HG03354 (cell line): Measurements from ENCODE around the gene B3GNT3.
"Not testable (repeated sequence)": the region's sequence is repeated elsewhere in the genome, so short reads cannot be mapped to it uniquely, and the experiment has no call there.

Experiments used
- ATAC-seq: cut with Tn5 transposase; IDR thresholded peaks from one replicate; pipeline ENCODE4 v1.9.1; 2021; ENCODE audit warnings: mild to moderate bottlenecking; ENCODE audit not compliant: unreplicated experiment, poor library complexity, severe bottlenecking

Gene B3GNT3

DNA sequence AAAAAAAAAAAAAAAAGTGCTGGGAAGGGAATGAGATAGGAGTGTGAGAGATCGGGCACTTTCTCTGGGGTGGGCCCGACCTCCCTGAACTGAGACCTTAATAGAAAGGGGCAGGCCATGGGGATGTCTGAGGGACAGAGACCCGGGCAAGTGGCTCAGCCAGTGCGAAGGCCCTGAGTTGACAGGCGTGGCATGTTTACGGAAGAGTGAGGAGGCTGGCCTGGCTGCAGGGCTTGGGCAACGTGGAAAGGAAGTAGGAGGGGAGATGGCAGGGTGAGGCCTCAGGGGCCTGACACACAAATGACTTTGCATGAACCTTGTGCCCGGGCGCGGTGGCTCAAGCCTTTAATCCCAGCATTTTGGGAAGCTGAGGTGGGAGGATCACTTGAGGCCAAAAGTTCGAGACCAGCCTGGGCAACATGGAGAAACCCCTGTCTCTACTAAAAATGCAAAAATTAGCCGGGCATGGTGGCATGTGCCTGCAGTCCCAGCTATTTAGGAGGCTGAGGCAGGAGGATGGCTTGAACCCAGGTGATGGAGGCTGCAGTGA, 29.8 kb upstream of the B3GNT3 start:
- no peak for ATAC-seq

DNA sequence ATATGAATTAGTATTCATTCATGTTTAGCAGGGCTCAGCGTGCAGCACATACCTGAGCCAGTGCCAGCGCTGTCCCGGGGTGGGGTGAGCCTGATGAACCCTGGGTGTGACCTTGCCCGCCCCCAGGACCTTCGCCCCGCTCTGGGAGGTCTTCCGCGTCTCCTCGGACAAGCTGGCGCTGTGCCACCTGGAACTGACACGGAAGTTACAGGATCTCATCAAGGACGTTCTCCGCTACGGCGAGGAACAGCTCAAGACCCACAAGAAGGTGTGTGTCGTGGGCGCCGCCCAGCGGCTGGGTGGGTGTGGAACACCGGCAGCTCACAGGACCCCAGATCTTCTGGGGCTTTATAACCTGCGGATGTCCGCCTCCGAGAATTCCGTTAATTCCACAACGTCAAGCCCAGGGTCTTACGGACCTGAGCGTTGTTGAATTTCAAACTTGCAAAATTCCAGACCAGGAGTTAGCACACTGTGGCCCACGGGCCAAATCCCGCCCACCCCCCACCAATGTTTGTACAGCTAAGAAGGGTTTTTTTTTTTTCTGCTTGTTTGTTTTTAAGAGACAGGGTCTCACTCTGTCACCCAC, 28.3 kb upstream of the B3GNT3 start:
- ATAC-seq, result no peak

DNA sequence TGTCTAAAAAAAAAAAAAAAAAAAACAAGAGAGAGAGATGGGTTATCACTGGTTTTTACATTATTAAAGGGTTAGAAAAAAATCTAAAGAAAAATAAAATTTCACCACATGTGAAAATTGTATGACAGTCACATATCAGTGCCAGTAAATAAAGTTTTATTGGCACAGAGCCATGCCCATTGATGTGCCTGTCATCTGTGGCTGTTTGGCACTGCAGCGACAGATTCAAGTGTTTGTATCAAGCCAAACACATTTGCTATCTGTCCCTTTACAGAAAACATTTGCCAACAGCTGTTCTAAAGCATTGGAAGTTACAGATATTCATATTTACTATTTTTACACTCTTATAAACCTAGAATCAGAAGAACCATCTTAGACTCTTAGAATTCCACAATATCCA, 27.4 kb upstream of the B3GNT3 start:
- ATAC-seq, result no peak

DNA sequence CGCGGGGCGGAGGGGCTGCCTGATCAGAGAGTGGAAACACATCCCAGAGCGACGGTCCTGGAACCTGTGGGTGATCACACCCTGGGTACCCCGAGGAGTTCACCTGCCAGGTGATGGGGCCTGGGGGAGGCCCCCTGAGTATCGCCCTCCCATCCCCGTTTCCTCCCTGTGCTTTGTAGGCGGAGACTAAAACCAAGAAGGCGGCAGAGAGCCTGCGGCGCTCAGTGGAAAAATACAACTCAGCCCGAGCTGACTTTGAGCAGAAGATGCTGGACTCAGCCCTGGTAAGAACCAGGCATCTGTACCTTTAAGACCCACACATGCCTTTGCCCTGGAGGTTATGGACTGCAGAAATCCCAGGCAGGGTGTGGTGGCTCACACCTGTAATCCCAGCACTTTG, 24.3 kb upstream of the B3GNT3 start:
- no peak for ATAC-seq

DNA sequence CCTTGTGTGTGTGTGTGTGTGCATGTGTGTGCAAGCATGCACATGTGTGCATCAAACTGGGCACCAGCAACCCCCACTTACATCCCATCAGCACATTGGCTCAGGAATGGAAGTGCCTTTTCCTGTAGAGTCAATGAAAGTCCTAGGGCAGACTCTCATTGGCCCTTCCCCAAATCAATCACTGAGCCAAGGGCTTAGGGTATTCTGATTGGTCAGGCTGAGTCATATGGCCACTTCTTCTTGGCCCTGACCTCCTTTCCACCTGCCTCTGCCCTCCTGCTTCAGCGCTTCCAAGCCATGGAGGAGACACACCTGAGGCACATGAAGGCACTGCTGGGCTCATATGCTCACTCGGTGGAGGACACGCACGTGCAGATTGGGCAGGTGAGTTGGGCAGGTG, 22.8 kb upstream of the B3GNT3 start:
- ATAC-seq, result no peak

DNA sequence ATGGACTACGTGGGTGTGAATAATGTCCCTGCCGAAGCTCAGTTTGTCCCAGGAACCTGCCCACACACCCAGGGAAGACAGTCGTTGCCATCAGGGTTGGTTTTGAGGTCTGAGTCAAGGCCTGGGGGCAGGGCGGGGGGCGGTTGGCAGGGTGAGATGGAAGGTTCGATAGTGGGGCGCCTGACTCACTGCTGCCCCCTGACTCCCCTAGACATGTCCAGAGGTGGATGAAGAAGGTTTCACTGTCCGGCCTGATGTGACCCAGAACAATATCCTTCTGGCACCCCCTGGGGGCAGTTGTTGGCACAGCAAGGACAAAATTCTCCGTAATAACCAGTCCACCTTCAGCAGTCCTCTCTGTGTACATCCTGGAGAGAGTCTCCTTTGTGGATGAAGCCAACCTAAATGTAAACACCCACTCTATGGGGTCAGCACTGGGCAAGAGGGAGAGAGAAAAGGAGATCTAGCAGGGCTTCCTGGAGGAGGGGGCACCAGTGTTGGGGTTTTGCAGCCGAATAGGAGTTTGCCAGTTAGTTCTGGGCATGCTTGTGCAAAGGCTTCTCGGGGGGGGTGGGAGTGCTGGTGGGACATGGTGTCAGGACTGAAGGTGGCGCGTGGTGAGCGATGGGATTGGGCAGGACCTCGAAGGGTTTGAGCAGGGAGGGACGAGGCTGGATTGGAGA, 19.6 kb upstream of the B3GNT3 start:
- ATAC-seq, result no peak

DNA sequence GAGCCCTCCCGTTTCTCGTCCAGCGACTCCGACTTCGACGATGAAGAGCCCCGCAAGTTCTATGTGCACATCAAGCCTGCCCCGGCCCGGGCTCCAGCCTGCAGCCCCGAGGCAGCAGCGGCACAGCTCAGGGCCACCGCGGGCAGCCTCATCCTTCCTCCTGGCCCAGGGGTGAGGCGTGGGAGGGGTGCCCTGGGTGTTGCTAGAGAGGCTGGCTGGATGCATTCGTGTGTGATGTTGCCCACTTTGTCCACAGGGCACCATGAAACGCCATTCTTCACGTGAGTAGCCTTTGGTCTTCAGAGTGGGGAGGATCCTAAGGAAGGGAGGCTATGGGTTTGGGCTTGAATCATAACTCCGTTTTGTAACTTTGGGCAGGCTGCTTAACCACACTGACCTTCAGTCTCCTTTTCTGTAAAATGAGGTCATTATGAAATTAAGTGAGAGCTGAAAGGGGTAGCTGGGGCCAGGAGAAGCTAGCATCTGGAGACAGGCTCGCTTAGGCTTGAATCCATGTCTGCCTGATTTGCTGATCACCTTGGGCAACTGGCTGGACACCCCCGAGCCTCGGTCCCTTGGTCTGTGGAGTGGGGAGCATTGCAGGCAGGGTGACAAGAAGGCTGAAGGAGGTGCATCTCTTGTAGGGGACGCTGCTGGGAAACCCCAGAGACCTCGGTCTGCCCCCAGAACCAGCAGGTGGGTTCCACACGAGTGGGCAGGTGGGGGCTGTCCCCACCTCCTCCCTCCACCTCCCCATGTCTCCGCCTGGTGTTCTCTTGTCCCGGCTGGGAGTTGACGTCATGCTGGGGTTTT, 18.7 kb upstream of the B3GNT3 start:
- peak; percentile 66 for ATAC-seq

DNA sequence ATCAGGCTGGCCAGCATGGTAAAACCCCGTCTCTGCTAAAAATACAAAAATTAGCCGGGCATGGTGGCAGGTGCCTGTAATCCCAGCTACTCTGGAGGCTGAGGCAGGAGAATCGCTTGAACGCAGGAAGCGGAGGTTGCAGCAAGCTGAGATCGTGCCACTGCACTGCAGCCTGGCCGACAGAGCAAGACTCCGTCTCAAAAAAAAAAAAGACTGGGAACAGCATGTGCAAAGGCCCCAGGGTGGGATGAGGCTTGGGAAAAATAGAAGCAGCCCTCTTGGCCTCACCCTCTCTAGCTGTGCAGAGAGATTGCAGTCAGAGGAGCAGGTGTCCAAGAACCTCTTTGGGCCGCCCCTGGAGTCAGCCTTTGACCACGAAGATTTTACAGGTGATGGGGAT, 17.1 kb upstream of the B3GNT3 start:
- ATAC-seq, result not testable (repeated sequence)

DNA sequence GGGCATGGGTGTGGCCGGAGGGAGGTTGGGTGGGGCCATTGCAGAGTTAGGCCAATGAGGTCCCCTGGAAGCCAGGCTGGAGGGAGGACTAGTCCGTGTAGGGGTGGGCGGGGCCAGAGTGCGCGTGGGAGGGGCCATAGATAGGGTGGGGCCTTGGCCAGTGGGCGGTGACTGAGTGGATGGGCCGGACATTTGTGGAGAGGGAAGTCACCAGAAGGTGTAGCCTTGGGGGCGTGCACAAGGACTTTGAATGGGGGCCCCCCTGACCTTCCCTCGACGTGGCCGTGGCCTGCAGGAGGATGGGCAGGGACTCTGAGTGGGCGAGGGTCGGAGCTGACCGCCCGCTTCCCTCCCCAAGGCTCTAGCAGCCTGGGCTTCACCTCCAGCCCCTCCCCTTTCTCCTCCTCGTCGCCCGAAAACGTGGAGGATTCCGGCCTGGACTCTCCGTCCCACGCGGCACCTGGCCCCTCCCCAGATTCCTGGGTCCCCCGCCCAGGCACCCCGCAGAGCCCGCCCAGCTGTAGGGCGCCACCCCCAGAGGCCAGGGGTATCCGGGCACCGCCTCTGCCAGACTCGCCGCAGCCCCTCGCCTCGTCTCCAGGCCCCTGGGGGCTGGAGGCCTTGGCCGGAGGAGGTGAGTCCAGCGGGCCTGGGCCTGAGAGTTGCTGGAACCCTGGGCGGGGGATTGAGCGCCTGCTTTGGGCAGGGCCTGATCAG, 16.5 kb upstream of the B3GNT3 start:
- no peak for ATAC-seq

DNA sequence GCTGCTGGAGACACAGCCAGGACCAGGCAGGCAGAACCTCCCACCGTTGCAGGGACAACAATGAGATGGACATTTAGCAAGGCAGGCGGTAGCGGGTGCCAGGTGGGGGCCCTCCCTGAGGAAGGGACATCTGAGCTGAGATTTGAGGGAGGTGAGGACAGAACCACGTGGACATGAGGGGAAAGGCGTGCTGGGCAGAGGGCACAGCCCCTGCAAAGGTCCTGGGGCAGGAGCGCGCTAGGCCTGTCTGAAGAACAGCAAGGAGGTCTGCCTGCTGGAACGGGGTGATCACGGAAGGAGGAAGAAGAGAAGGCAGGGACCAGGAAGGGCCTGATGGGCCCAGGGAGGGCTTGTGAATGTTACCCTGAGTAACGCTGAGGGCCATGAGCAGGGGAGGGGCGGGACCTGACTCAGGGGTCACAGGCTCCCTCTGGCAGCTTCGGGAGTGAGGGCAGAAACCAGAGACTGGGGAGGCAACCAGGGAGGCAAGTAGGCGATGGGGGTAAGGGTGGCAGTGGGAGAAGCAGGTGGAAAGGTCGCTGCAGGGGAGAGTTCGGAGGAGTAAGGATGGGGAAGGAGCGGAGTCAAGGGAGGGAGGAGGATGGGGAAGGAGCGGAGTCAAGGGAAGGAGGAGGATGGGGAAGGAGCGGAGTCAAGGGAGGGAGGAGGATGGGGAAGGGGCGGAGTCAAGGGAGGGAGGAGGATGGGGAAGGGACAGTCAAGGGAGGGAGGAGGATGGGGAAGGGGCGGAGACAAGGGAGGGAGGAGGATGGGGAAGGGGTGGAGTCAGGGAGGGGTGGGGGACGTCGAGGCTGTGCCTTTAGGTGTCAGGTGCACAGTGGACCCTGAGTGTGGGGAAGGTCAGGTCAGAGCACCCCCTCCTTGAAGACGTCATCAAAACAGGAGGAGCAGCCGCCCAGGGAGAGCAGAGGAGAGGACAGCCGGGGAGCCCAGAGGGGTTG, 15.7 kb upstream of the B3GNT3 start:
- ATAC-seq, result no peak

DNA sequence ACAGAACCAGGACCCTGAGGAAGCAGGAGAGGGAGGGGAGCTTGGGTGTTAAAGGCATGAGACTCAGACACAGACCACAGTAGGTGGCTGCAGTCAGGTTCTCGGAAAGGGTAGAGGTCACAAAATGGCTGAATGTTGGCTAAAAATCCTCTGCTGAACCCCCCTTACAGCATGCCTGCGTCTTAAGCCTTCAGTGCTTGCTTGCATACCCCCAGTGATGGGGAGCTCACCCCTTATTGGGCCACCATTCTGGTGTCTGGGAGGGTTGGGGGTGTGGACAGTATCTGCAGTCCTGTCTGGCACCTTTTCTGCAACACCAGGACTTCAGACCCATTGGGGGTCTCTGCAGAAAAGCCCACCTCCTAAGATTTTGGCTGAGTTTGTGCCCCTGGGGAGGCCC, 14.2 kb upstream of the B3GNT3 start:
- ATAC-seq, result no peak

DNA sequence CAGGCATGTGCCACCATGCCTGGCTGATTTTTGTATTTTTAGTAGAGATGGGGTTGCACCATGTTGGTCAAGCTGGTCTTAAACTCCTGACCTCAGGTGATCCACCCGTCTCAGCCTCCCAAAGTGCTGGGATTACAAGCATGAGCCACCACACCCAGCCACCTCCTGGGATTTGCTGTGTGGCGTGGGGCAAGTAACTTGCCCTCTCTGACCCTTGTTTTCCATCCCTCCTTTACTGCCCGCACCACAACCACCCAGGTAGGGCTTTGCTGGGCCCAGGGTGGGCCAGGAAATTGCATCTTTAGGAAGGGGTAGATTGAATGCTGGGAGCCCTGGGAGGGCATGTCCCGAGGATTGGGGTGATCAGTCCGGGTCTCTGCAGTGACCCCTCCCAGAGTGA, 11.2 kb upstream of the B3GNT3 start:
- ATAC-seq, result not testable (repeated sequence)

DNA sequence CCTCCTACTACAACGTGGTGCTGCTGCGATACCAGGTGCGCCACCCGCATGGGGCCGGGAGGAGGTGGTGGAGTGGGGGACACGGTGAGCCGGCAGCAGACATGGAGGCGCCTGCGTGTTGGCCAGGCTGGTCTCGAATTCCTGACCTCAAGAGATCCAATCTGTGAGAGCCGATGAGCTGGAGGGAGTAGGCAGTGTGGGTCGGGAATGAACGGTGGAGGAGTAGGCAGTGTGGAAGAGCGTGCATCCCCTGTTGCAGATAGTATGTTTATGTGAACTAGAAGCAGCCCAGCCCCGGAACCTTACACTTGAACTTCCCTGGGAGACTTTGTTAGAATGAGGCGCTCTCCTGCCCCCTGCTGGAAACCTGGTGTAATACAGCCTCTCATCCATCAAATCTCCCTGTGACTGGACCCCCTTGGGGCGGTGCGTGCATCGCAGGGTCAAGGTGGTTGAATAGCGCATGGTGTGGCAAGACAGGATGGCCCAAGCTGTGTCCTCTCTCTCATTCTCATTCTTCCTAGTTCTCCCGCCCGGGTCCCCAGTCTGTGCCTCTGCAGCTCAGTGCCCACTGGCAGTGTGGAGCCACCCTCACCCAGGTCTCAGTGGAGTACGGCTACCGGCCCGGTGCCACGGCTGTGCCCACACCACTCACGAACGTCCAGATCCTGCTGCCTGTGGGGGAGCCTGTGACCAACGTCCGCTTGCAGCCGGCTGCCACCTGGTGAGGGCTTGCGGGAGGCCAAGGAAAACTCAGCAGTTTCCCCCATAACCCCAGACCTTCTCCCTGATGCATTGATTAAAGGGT, 10.5 kb upstream of the B3GNT3 start:
- ATAC-seq, result no peak

DNA sequence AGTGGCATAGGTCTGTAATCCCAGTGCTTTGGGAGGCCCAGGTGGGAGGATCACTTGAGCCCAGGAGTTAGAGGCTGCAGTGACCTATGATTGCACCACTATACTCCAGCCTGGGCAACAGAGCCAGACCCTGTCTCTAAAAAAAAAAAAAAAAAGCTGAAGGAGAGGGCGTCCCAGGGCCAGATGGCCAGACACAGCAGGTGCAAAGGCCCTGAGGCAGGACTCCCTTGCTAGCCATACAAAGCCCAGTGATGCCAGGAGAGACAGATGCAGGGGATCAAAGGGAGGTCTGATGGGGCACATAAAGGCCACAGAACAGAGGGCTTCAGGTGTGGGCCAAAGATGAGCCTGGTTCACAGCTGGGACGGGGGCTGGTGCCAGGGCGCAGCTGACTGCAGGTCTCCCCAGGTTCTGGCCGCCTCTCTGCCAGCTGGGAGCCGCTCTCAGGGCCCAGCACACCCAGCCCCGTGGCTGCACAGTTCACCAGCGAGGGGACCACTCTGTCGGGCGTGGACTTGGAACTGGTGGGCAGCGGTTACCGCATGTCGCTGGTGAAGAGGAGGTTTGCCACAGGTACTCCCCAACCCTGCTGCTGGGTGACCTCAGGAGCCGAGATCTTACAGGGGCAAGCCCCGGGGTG, 7.5 kb upstream of the B3GNT3 start:
- ATAC-seq, result no peak

DNA sequence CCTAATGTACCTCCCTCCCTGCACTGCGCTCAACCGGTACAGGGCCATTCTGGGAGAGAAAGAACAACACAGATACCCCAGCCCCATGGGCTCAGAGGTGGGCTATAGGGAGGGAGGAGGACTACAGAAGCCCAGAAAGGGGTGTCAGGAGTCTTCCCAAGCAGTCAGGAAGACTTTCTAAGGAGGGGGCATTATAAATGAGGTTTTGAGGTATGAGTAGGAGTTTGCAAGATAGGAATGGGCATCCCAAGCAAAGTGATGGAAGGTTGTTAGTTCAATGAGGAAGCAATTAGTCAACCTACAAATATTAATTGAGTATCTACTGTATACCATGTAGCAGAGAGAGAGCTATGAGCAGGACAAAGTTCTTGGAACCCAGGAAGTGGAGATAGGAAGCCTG, 6.3 kb upstream of the B3GNT3 start:
- no peak for ATAC-seq

DNA sequence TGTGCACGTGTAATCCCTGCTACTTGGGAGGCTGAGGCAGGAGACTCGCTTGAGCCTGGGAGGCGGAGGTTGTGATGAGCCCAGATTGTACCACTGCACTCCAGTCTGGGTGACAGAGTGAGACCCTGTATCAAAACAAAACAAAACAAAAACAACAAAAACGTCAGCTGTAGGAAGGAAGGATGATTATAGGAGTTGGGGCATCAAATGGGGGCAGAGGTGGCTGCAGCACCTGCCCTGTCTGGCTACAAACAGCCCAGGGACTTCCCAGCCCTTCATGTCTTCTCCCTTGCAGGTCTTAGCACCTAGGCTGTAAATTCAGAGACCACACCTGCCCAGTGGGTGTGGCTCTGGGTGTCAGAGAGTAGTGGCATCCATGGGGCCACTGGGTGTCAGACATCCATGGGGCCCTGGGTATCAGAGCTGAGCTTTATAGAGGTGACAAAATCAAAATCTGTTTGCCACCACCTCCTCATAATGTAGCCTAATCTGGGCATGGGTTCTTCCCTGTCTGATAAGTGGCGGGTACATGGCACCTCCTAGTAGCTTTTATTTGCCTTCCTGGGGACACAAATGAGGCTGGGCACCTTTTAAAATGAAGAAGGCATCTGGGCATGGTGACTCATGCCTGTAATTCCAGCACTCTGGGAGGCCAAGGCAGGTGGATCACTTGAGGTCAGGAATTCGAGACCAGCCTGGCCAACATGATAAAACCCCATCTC, 4.7 kb upstream of the B3GNT3 start:
- no peak for ATAC-seq

DNA sequence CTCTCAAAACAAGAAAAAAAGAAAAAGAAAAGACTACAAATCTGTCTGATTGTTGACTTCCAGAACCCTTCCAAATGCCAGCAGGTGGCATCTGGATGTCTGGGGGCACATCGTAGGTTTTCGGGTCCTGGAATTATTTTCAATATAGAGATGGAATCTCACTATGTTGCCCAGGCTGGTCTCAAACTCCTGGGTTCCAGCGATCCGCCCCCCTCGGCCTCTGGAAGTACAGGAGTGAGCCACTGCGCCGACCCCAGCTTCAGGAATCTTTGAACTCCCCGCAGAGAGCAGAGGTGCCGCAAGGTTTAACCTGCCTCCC, 567 bp upstream of the B3GNT3 start:
- ATAC-seq, result no peak
